ENCODE data around the gene KLHL29.

KLHL29 gene

DNA sequence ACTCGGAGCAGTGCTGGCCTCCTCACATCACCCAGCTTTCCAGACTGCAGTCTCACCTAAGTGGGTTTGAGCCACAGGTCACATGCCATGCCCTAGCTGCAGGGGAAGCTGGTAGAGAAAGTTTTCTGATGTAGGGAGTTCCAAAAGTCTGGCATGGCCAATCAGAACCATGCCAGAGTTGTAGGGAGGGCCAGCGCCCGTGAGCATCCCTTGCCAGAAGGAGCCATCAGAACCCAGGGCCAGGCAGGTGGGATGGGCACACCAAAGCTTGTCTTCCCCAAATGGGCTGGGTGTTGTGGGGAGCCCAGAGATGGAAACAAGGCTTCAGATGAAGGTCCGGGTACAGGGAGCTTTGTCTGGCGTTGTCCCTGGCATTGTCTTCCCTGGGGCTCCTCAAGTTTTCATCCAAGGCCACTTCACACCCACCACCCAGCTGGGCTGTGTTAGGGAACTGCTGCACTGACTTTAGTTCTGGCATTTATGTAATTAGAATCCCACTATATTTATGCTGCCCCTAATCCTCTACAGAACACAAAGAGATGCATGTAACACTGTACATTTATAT is 247.9 kb downstream of the KLHL29 start:
- no peak for DNase-seq
- in situ Hi-C loops (cut with HindIII; ENCODE audit: low pct_ligation_motif_present, low pct_unique_long_range_greater_than_20kb, low sequenced_read_pairs) = no loop called here

DNA sequence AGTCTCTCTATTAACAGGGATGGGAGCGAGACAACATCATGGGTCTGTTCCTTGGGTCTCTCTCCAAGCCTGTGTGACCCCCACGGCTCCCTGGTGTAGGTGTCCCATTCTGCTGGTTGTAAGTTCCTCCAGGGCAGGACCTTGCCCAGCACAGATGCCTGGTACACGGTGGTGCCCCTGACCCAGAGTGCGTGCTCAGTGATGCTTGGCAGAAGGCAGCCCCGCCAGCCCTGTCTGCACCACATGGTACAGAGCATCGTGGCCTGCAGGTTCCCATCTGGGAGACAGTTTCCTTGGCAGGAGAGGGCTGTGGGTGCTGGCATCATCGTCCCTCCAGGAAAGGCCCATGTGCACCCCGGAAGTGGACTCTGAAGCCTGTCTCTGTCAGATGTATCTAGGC is 249.0 kb downstream of the KLHL29 start:
- in situ Hi-C loops (cut with HindIII; ENCODE audit: low pct_ligation_motif_present, low pct_unique_long_range_greater_than_20kb, low sequenced_read_pairs) = no loop called here

DNA sequence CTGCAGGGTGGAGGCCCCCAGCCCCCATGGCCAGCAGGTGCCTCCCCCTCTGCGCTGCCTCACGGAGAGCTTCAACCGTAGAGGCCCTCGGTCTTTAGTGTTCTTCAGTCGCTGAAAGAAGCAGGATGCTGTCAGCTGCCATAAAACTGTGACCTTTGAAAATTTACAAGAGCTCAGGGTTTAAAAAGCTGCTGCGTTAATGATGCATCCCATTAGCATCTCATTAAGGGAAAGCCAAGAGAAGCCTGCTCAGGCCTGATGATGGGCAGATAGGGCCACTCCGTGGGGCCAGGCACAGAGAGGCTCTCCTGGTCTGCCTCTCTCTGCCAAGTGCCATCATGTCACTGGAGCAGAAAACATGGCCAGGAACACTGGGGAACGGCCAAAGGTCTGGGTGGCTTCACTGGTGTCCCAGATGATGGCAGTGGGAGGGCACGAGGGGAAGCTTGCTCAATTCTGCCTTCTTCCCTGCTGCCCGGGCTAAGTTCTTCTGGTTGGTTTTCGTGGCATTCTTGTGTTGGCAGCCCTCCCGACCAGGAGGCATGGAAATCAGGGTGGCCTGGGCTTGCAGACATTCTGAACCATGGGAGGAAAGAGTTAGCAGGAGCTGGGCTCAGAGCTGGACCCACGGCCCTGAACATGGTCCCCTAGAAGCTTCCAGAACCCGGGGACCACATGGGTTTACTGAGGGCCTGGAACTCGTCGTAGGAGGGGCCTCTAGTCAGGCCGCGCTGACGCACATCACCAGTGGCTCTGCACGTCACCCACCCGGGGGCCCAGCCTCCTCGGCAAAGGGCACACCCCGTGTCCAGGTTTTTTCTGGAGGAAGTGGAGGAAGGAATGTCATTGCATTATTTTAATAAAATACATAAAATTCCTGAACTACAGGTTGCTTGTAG is 250.7 kb downstream of the KLHL29 start:
- no peak for DNase-seq
- in situ Hi-C loops (cut with HindIII; ENCODE audit: low pct_ligation_motif_present, low pct_unique_long_range_greater_than_20kb, low sequenced_read_pairs) = no loop called here

More for the DNA sequence above, 249.0 kb downstream of the KLHL29 start:
- DNase-seq = no peak

DNA sequence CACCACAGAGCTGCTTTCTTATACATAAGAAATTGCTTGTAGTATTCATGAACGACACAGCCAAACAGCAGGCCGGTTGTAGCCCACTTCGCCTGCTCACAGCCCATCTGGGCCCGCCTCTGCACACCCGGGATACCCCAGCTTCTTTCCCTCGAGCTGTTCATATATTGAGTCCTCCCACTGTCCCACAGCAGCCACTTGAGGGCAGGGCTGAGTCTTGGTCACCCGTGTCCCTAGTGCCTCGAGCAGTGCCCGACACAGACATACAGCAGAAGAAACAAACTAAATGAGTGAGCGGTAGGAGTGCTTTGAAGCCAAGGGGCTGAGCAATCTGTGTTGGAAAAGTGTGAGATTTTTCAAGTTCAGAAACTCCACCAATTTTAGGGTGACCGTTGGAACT is 251.4 kb downstream of the KLHL29 start:
- DNase-seq = peak; percentile 10
- in situ Hi-C loops (cut with HindIII; ENCODE audit: low pct_ligation_motif_present, low pct_unique_long_range_greater_than_20kb, low sequenced_read_pairs) = no loop called here

DNA sequence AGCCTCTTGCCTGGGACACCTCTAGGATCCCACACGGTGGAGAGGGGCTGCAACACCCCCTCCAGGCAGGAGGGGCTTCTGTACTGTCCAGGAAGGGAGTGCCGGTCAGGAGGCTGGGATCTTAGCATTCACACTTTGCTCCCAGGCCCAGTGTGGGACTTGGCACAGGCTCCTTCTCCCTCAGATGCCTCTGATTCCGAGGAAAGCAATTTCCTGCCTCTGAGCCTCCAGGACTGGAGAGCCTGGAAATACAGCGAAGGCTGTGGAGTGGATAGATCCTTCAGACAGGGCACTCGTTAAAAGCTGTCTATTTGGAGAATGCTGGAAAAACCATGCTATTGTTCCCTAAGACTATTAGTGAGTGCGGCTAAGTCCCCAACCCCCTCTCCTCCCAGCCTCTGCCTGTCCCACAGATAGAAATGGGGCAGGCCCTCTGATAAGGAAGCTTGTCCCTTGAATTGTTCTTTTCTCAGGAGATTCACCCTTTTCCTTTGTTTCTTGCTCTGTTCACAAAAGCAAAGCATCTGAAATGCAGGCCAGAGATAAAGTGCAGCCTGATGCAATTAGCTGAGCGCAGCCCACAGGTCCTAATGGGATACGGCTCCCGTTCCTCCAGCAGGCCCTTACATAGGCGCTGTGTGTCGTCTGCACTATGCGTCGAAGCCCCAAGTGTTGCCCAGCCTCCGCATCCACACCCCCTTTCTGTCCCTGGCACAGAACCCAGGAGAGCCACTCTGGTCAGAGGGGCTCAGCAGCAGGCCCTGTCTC is 252.2 kb downstream of the KLHL29 start:
- in situ Hi-C loops (cut with HindIII; ENCODE audit: low pct_ligation_motif_present, low pct_unique_long_range_greater_than_20kb, low sequenced_read_pairs) = no loop called here
- DNase-seq = no peak

DNA sequence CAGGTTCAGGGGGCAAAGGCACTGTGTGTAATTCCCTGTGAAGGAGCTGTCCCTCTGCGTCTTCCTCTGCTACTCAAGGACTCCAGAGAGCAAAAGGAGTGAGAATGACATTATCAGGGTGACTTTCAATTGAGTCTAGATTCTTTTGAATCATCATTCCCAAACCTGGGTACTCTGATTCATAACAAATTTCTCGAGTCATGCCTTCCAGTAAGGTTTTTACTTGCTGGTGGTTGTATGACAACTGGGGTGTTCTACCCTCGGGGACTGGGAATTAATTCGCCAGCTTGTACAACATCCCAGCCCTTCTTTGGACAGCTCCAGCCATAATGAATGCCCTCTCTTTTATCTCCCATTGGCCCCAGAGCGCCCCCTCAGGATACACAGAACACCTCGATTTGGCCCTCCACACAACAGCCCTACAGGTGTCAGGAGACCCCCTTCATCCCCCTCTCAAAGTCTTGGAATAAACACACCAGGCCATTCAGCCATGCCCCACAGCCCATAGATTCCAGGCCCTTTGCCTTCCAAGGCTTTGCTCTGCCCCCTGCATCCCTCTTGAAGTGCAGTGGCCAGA is 254.5 kb downstream of the KLHL29 start:
- in situ Hi-C loops (cut with HindIII; ENCODE audit: low pct_ligation_motif_present, low pct_unique_long_range_greater_than_20kb, low sequenced_read_pairs) = no loop called here
- DNase-seq = no peak

DNA sequence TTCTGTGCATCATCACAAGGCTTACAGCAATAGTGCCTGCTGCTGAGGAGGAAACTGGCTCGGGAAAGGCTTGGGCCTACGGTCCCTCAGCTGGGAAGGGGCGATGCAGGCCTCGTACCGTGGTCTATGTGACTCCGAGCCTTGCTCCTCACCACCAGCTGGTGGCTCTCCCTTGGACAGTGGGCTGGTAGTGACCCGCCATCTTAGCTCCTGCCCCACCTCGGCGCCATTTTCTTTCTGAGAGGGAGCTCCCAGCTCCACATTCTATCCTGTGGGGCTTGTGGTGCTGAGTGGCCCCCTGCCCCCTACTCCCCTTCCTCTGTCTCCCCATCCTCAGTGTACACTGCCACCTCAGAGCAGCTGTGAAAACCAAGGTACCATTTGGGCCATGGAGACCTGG is 255.7 kb downstream of the KLHL29 start:
- DNase-seq = no peak
- in situ Hi-C loops (cut with HindIII; ENCODE audit: low pct_ligation_motif_present, low pct_unique_long_range_greater_than_20kb, low sequenced_read_pairs) = no loop called here

DNA sequence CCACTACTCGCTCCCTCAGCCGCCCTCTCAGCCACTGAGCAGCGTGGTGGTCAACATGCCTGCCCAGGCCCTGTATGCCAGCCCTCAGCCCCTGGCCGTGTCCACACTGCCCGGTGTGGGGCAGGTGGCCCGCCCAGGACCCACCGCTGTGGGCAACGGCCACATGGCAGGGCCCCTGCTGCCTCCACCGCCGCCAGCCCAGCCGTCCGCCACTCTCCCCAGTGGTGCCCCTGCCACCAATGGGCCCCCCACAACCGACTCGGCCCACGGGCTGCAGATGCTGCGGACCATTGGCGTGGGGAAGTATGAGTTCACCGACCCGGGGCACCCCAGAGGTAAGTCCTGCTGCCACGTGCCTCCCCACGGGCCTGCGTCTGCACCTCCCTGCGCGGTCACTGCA is 257.5 kb downstream of the KLHL29 start:
- in situ Hi-C loops (cut with HindIII; ENCODE audit: low pct_ligation_motif_present, low pct_unique_long_range_greater_than_20kb, low sequenced_read_pairs) = no loop called here
- no peak for DNase-seq

DNA sequence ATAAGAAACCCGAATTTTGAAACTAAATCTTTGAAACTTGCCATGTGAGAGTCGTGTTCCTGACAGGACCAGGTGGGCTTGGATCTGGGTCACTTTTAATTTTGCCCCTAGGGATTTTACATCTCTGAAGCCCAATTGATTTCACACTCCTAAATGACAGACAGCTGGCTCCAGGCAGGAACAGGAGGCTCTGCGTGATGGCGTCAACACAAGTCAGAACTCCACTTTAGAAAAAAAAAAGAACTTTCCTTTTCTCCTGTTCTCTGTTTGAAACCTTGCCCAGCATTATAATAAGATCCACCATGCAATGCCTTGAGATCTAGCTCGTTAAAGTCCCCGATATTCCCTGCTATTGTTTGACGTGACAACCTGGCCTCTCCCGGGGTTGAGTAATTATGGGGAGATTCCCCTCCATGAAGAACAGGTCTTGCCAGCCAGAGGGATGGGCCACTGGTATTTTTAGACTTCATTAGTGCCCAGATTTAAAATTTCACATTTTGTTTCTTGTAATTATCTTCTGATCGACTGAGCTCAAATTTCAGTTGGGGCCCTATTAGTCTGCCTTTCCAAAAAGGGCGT is 260.3 kb downstream of the KLHL29 start:
- in situ Hi-C loops (cut with HindIII; ENCODE audit: low pct_ligation_motif_present, low pct_unique_long_range_greater_than_20kb, low sequenced_read_pairs) = no loop called here
- no peak for DNase-seq

DNA sequence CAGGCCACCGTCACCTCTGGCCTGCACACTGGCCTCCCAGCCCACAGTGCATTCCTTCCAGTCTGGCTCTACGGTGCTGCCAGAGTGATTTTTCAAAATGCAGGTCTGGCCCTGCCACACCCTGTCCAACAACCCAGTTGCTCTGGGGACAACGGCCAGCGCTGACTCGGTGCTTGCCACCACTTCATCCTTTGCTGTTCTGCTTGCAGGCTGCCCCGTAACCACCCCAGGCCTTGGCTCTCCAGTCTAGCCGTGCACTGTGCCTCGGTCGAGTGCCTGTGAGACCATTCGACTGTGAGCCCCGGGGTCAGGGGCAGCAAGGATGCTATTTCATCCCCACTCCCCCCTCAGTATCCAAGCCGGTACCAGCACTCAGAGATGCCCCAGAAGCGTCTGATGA is 262.6 kb downstream of the KLHL29 start:
- in situ Hi-C loops (cut with HindIII; ENCODE audit: low pct_ligation_motif_present, low pct_unique_long_range_greater_than_20kb, low sequenced_read_pairs) = no loop called here
- DNase-seq = no peak

DNA sequence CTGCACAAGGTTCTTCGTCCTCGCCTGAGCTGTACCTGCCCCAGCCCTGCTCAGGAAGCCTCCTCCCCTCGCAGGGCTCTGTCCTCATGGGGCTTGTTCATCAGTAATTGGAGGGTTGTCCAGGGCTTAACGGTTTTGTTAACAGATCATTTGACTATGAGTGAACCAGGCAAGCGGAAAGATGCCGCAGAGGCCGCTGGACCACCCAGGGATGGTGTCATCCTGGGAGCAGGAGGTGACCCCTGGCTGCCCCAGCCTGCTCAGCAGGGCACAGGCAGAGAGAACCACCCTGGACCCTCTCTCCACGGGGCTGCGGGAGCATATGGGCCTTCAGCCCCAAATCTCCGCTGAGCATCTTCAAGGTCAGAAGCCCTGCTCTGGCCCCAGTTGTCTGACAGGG is 264.3 kb downstream of the KLHL29 start:
- in situ Hi-C loops (cut with HindIII; ENCODE audit: low pct_ligation_motif_present, low pct_unique_long_range_greater_than_20kb, low sequenced_read_pairs) = no loop called here

DNA sequence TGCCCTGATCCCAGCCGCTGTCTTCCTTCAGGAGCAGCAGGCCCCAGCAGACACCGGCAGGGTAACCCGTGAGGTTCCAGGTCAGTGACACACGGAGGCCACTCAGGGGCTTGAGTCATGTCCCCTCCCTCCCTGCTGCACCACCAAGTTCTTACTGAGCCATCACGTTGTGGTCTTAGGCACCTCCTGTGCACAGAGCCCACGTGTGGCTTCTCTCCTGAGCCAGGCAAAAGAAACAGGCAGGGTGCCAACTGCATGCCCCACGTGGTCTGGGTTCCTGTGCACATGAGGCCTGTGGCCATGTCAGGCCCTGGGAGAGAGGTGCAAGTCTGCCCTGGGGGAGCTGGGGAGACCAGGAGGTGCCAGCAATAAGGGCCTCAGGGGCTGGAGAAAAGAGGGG is 264.8 kb downstream of the KLHL29 start:
- in situ Hi-C loops (cut with HindIII; ENCODE audit: low pct_ligation_motif_present, low pct_unique_long_range_greater_than_20kb, low sequenced_read_pairs) = no loop called here
- no peak for DNase-seq

More for the DNA sequence above, 264.3 kb downstream of the KLHL29 start:
- DNase-seq = no peak

DNA sequence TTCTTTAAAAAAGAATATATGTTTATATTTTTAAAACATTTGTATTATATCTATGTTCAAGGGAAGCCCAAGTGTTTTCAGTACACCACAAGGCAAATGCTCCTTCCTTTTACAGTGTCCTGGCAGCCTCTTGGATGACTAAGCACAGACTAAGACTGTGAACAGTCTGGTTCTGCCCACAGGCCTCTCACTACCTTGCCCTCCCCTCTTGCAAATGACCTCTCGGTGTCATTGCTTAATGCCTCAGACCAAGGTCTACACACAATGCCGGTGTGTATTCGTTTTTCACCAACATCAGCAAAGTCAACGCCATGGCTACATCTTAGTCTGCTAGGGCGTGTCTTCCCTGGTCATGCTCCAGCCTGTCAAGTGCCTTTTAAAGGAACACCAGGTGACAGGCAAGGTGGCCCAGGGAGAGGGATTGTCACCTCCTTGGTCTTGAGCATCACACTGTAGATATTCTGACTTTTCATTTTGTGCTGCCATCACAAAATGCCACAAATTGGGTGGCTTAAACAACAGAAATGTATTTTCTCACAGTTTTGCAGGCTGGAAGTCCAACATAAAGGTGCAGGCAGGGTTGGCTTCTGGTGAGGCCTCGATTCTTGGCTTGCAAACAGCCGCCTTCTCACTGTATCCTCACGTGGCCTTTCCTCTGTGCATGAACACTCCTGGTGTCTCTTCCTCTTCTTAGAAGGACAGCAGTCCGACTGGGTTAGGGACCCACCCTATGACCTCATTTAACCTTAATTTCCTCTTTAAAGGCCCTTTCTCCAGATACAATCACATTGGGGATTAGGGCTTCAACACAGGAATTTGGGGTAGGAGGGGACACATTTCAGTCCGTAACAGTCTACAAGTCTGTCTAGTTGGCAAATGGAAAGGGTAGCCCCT is 266.5 kb downstream of the KLHL29 start:
- no peak for DNase-seq
- in situ Hi-C loops (cut with HindIII; ENCODE audit: low pct_ligation_motif_present, low pct_unique_long_range_greater_than_20kb, low sequenced_read_pairs) = no loop called here

DNA sequence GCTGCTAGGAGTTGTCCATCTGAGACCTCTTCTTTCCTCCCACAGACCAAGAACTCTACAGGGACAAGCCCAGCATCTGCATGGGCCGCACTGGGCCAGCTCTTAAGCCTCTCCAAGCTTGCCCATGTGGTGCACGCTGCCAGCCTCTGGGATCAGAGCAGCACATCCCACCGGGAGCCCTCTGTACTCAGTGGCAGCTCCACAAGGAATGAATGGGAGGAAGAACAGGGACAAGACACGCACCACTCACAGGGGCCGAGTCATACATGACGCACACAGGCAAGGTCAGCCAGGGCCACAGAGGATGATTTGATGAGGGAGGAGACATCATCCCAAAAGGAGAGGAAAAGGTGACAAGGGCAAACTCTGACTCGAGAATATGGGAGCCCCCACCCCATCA is 268.3 kb downstream of the KLHL29 start:
- in situ Hi-C loops (cut with HindIII; ENCODE audit: low pct_ligation_motif_present, low pct_unique_long_range_greater_than_20kb, low sequenced_read_pairs) = no loop called here
- DNase-seq = no peak

DNA sequence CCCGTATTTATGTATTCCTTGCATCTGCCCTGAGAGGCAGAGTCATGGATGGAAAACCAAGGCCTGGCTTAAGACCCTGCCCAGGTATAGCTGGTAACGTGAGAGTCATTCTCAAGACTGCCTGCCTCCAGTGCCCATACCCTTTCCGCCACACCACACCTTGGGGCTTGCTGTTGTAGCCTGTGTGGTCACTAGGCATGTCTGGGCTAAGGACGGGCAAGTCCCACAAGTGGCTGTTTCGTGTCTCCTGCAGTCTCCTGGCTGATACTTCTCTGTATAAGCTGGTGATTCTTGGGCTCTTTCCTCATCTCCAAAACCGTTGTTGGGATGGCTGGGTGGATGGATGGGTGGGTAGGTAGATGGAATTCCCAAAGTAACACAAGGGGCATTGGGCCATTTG is 269.8 kb downstream of the KLHL29 start:
- in situ Hi-C loops (cut with HindIII; ENCODE audit: low pct_ligation_motif_present, low pct_unique_long_range_greater_than_20kb, low sequenced_read_pairs) = no loop called here
- no peak for DNase-seq

DNA sequence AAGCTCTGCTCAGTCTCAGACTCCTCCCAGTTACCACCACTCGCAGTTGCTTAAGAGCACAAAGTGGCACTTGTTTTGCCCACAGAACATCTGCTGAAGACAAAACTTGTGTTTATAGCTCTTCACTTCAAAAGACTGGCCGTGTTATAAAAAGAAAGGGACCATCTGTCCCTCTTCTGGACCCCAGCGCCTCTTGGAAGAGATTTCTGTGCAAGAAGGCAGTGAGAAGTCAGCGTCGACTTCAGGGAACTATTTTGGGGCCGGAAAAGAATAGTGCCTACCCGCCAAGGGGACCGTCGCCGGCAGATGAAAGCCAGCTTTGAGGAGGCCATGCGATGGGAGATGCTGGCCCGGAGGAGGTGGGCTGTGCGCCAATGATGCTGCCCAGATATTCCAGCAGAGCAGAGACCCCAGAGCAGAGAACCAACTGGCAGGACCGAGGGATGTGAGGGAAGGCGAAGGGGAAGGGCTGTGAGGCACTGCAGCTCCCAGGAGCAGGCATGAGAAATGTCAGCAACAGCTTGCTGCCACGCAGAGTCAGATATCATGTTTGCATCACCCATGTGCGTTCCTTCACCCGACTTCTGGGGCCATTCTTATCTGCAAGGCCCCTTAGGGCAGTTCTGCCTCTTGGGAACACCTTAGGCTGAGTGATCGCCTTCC is 271.1 kb downstream of the KLHL29 start:
- no peak for DNase-seq
- in situ Hi-C loops (cut with HindIII; ENCODE audit: low pct_ligation_motif_present, low pct_unique_long_range_greater_than_20kb, low sequenced_read_pairs) = no loop called here

DNA sequence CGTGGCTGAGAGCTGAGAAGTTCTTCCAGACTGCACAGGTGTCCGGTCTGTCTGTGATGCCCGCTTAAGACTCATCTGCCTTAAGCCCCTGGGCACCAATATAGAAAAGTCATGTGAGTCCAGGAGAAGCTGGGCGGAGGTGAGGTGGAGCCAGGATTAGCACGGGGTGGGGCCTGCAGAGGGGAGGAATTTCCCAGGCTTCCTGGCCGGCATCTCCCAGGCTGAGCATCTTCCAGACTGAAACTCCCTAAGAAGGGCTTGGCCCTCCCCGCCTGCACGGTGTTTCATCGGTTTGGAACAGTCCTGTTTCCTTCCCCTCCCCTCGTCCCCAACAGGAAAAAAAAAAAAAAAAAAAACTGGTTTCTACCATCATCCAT is 271.6 kb downstream of the KLHL29 start:
- in situ Hi-C loops (cut with HindIII; ENCODE audit: low pct_ligation_motif_present, low pct_unique_long_range_greater_than_20kb, low sequenced_read_pairs) = no loop called here
- DNase-seq = no peak

DNA sequence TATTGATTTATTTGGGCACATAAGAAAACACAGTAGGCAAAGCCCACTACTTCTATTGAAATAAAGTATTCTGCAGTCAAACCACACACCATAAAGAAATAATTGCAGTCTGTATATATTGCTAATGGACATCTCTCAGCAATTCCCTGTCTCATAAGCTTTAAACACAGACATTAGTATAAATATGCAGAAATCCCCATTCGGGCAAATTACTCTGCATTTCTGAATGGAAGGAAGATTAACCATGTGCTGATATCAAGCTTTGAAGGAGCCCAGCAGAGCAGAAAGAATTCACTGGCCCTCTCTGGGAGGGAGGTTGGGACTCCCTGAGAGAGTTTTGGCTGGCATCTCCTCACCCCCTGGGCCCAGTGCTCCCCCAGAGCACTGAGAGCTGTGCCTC is 272.4 kb downstream of the KLHL29 start:
- in situ Hi-C loops (cut with HindIII; ENCODE audit: low pct_ligation_motif_present, low pct_unique_long_range_greater_than_20kb, low sequenced_read_pairs) = no loop called here
- no peak for DNase-seq
